ENCODE data around the gene WASF2.

WASF2 gene

DNA sequence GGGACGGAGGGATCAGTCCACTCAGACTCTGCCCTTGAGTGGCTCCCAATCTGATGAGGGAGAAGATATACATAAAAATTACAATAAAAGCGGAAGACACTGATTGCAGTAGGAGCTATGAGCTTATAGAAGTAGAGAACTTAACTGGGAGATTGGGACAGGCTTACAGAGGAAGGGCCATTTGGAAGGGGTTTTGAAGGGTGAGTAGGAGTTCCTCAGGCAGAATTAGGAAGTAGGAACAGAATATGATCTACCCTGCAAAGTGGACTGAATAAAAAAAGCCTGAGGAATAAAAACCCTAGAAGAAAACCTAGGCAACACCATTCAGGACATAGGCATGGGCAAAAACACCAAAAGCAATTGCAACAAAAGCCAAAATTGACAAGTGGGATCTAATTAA, 9.2 kb upstream of the WASF2 start:
- H3K9me3 ChIP-seq (ENCODE audit: control insufficient read depth, low read length), result no peaks in the 10 kb centered on the region
- no peaks in the 10 kb centered on the region for H3K36me3 ChIP-seq (ENCODE audit: control insufficient read depth, insufficient read depth, low read length)
- H3K4me1 ChIP-seq (ENCODE audit: control insufficient read depth, insufficient read depth, low read length, poor library complexity, severe bottlenecking), result no peaks in the 10 kb centered on the region
- no peak for DNase-seq
- H3K27me3 ChIP-seq (replicated peaks; ENCODE audit: control insufficient read depth, insufficient read depth, low read length, poor library complexity, severe bottlenecking), result no peaks in the 10 kb centered on the region
- no peak overlapping the region for H3K4me3 ChIP-seq (ENCODE audit: insufficient read depth, low read depth, low read length, poor library complexity, severe bottlenecking)
- no peak overlapping the region for H3K27ac ChIP-seq (ENCODE audit: insufficient read depth, low read length, poor library complexity, severe bottlenecking)

DNA sequence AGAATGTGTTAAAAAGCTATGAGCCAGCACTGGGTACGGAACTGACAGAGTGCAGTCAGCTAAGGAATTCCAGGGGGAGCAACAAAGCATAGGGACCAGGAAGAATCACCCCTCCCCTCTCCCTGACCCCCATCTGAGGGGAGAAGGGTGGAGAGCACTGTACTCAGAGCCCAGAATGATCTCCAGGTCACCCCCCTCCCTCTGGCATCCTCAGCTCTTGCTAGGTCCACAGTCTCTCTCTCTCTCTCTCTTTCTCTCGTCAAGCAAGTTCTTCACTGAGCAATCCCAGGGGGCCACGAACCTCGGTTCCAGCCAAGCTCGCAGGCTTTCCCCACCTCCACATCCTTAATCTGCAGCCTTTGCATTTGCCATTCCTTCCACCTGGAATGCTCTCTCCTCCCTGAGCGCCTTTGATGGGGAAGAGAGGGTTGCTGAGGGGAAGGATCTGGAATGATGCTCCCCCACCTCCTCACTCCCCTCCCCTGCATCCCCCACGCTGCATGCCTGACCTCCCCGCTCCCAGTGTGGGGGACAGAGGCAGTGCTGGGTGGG, 6.7 kb upstream of the WASF2 start:
- Histone ChIP-seq H3K9me3 (ENCODE audit: control insufficient read depth, low read length) (no peaks in the 10 kb centered on the region), H3K27me3 (replicated peaks; ENCODE audit: control insufficient read depth, insufficient read depth, low read length, poor library complexity, severe bottlenecking) (no peaks in the 10 kb centered on the region), H3K4me1 (ENCODE audit: control insufficient read depth, insufficient read depth, low read length, poor library complexity, severe bottlenecking) (no peaks in the 10 kb centered on the region), H3K4me3 (ENCODE audit: insufficient read depth, low read depth, low read length, poor library complexity, severe bottlenecking) (no peak overlapping the region), H3K27ac (ENCODE audit: insufficient read depth, low read length, poor library complexity, severe bottlenecking) (no peak overlapping the region), H3K36me3 (ENCODE audit: control insufficient read depth, insufficient read depth, low read length) (no peaks in the 10 kb centered on the region)
- DNase-seq, result no peak

DNA sequence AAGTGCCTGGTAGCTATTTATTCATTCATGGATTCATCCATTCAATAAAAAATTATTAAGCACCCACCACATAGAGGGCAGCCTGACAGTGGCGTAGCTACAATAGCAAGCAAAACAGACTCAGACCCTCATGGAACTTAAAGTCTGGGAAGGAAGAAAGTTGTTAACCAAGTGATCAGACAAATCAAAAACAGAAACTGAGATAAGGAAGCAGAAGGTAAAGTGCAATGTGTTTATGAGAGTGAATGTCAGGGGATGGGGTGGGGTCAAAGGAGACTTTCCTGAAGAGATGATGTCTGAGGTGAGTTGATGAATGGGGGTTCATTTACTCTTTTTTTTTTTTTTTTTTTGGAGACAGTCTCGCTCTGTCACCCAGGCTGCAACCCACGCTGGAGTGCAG, 2.8 kb upstream of the WASF2 start:
- Histone ChIP-seq H3K27me3 (replicated peaks; ENCODE audit: control insufficient read depth, insufficient read depth, low read length, poor library complexity, severe bottlenecking) (no peaks in the 10 kb centered on the region), H3K36me3 (ENCODE audit: control insufficient read depth, insufficient read depth, low read length) (no peaks in the 10 kb centered on the region), H3K9me3 (ENCODE audit: control insufficient read depth, low read length) (no peaks in the 10 kb centered on the region), H3K27ac (ENCODE audit: insufficient read depth, low read length, poor library complexity, severe bottlenecking) (no peak overlapping the region), H3K4me1 (ENCODE audit: control insufficient read depth, insufficient read depth, low read length, poor library complexity, severe bottlenecking) (peaks cover 15% of the 10 kb centered on the region), H3K4me3 (ENCODE audit: insufficient read depth, low read depth, low read length, poor library complexity, severe bottlenecking) (no peak overlapping the region)
- DNase-seq, result no peak

DNA sequence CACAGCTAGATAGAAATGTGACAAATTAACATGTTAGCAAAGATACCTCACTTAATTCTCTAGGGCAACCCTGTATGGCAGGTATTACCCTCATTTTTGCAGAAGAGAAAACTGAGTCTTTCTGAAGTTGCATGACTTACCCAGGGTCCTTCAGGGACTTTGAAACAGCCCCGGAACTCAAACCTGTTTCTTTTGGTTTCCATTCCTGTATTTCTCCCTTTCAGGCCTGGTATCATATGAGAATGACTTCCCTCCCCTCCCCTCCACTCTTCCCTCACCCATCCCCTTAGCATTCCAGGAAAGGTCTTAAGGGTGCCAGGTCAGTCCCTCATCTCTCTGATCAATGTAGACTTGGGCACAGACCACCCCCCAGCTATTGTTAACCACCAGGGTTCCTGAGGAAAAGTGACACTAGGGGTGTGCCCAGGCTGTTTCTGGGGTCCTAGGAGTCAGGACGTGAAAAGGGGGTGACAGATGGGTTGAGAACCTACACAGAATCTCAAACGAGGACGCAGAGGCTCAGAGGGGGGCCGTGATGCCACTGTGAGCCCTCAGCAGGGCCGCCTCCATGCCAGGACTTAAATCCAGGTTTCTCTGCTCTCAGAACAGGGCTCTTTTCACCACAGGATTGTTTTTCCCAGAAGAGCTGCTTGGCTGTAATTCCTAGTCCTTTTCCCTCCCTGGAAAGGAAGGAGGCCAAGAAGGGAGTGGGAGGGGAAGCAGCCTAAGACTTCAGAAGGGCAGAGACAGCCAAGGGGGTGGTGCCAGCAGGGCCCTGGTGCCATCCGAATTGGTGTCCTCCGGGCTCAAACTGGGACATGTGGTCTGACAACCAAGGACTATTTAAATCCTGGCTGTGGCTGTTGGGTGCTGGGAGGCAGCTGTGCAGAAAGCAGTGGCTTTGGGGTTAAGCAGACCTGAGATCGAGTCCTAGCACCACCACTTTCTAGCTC, 2.1 kb upstream of the WASF2 start:
- Histone ChIP-seq H3K27ac (ENCODE audit: insufficient read depth, low read length, poor library complexity, severe bottlenecking) (no peak overlapping the region), H3K36me3 (ENCODE audit: control insufficient read depth, insufficient read depth, low read length) (no peaks in the 10 kb centered on the region), H3K4me3 (ENCODE audit: insufficient read depth, low read depth, low read length, poor library complexity, severe bottlenecking) (no peak overlapping the region), H3K9me3 (ENCODE audit: control insufficient read depth, low read length) (no peaks in the 10 kb centered on the region), H3K4me1 (ENCODE audit: control insufficient read depth, insufficient read depth, low read length, poor library complexity, severe bottlenecking) (peaks cover 16% of the 10 kb centered on the region), H3K27me3 (replicated peaks; ENCODE audit: control insufficient read depth, insufficient read depth, low read length, poor library complexity, severe bottlenecking) (no peaks in the 10 kb centered on the region)
- no peak for DNase-seq

DNA sequence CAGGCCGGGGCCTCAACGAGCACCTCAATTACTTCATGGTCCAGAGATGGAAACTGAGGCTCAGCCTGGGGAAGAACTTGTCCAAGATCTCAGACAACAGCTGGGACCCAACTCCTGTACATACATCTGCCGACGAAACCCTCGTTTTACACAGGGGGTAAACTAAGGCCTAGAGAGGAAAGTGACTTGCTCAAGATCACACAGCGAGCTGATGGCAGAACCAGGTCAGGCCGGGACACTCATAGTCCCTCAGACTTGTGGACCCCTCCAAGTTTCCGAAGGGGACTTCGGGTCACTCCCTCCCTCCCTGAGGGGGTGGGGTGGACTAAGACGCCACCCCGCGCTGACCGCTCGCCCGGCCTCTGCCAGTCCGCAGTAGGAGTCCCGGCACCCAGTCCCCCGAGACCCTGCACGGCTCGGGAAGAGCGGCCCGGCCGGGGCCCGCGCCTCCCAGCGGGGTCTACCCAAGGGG, 430 bp downstream of the WASF2 start:
- peak overlapping the region; percentile 89 for H3K27ac ChIP-seq (ENCODE audit: insufficient read depth, low read length, poor library complexity, severe bottlenecking)
- H3K4me1 ChIP-seq (ENCODE audit: control insufficient read depth, insufficient read depth, low read length, poor library complexity, severe bottlenecking), result peaks cover 16% of the 10 kb centered on the region
- H3K27me3 ChIP-seq (replicated peaks; ENCODE audit: control insufficient read depth, insufficient read depth, low read length, poor library complexity, severe bottlenecking), result no peaks in the 10 kb centered on the region
- H3K9me3 ChIP-seq (ENCODE audit: control insufficient read depth, low read length), result no peaks in the 10 kb centered on the region
- H3K4me3 ChIP-seq (ENCODE audit: insufficient read depth, low read depth, low read length, poor library complexity, severe bottlenecking), result peak overlapping the region; percentile 96
- DNase-seq, result peak in 2 of 3 donors; percentile 2 to 25
- no peaks in the 10 kb centered on the region for H3K36me3 ChIP-seq (ENCODE audit: control insufficient read depth, insufficient read depth, low read length)

DNA sequence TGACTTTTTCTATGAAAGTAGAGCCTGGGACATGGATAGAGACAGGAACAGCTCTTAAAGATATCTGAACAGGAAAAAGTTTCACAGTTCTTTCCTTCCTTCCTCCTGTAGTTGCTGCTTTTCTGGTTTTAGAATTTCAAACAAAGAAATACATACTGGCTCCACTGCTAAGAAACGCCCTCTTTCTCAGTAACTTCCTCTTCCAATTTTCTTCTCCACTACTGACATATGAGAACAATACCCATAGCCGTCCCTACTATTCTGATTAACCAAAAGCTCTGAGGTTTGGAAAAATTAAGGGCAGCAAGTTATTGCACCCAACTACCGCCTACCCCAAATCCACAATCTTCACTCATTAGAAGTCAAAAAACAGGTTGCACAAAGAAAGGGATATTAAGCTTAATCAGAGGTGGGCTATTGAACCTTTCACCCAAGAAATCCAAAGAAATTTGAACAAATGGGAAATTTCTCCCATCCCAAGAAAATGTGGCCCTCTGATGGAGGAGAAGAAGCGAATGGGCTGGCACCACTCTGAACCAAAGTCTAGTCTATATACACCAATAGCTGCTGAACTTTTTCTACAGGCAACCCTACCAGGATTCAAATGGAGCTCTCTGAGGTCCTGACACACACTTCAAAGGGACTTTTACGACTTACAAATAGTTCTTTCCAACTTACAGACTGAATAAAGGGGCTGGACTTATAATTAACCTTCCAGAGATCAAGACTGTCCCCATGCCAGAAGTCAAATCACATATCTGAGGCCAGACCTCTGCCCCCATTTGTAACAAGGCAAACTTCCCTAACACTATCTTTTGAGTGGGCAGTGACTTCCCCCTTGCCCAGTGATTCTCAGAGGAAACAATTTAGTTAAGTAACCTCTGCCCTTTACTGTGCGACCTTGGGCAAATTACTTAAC, 1.7 kb downstream of the WASF2 start:
- Histone ChIP-seq H3K4me3 (ENCODE audit: insufficient read depth, low read depth, low read length, poor library complexity, severe bottlenecking) (peak overlapping the region; percentile 96), H3K9me3 (ENCODE audit: control insufficient read depth, low read length) (no peaks in the 10 kb centered on the region), H3K4me1 (ENCODE audit: control insufficient read depth, insufficient read depth, low read length, poor library complexity, severe bottlenecking) (peaks cover 16% of the 10 kb centered on the region), H3K36me3 (ENCODE audit: control insufficient read depth, insufficient read depth, low read length) (no peaks in the 10 kb centered on the region), H3K27me3 (replicated peaks; ENCODE audit: control insufficient read depth, insufficient read depth, low read length, poor library complexity, severe bottlenecking) (no peaks in the 10 kb centered on the region), H3K27ac (ENCODE audit: insufficient read depth, low read length, poor library complexity, severe bottlenecking) (peak overlapping the region; percentile 89)
- no peak for DNase-seq

DNA sequence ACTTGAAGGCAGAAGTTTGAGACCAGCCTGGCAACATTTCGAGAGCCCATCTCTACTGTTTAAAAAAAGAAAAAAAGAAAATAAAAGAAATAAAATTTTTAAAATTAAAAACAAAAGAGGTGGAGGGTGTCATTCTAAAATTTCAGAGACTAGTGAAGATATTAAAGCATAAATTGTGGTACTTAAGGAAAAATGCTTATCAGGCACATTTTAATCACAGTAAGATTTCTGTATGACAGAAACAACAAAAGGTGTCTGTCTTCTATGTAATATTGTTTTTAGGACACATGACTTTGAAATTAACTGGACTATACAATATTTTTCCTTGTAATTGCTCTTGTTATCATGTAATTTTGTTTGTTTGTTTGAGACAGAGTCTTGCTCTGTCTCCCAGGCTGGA, 4.6 kb downstream of the WASF2 start:
- no peak for DNase-seq

DNA sequence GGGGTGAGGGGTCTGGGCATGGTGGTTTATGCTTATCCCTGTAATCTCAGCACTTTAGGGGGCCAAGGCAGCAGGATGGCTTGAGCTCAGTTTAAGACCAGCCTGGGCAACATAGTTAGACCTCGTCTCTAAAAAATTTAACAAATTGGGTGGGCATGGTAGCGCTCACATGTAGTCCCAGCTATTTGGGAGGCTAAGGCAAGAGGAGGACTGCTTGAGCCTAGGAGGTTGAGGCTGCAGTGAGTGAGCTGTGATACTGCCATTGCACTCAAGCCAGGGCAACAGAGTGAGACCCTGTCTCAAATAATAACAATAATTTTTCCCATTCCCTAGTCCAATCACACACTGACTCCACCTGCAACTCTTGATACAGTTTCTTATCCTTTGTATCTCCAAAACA, 6.3 kb downstream of the WASF2 start:
- Histone ChIP-seq H3K27me3 (replicated peaks; ENCODE audit: control insufficient read depth, insufficient read depth, low read length, poor library complexity, severe bottlenecking) (no peaks in the 10 kb centered on the region), H3K4me1 (ENCODE audit: control insufficient read depth, insufficient read depth, low read length, poor library complexity, severe bottlenecking) (peaks cover 10% of the 10 kb centered on the region), H3K27ac (ENCODE audit: insufficient read depth, low read length, poor library complexity, severe bottlenecking) (no peak overlapping the region), H3K9me3 (ENCODE audit: control insufficient read depth, low read length) (no peaks in the 10 kb centered on the region), H3K4me3 (ENCODE audit: insufficient read depth, low read depth, low read length, poor library complexity, severe bottlenecking) (no peak overlapping the region), H3K36me3 (ENCODE audit: control insufficient read depth, insufficient read depth, low read length) (no peaks in the 10 kb centered on the region)
- no peak for DNase-seq

More for the DNA sequence above, 4.6 kb downstream of the WASF2 start:
- H3K4me1 ChIP-seq (ENCODE audit: control insufficient read depth, insufficient read depth, low read length, poor library complexity, severe bottlenecking), result peaks cover 12% of the 10 kb centered on the region
- no peaks in the 10 kb centered on the region for H3K36me3 ChIP-seq (ENCODE audit: control insufficient read depth, insufficient read depth, low read length)
- no peaks in the 10 kb centered on the region for H3K27me3 ChIP-seq (replicated peaks; ENCODE audit: control insufficient read depth, insufficient read depth, low read length, poor library complexity, severe bottlenecking)
- no peak overlapping the region for H3K27ac ChIP-seq (ENCODE audit: insufficient read depth, low read length, poor library complexity, severe bottlenecking)
- H3K9me3 ChIP-seq (ENCODE audit: control insufficient read depth, low read length), result no peaks in the 10 kb centered on the region
- H3K4me3 ChIP-seq (ENCODE audit: insufficient read depth, low read depth, low read length, poor library complexity, severe bottlenecking), result no peak overlapping the region

DNA sequence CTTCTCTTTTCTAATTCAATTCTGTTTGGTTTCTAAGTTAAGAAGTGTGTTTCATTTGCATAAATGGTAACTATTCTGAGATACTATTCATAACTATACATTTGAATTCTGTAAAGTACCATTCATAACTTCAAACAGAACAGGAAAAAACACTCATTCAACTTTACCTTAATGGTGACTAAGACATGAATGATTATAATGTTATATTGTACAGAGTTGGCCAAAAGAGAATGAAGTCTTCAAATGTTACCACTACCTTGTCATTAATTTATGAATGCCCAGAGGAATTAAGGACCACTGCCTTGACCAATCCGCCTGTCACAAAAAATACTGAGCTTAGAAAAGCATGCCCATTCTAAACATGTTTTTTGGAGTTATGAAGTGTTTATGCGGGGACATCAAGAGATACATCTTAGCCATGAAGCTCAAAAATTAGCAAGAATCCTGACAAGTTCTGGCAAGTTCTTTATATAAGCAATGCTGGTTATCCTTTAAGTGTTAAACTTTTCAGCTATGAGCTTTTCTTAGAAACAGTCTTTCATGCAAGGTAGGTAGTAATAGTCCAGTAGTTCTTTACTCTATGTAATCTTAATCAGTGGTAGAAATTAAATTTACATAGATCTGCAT, 7.9 kb downstream of the WASF2 start:
- H3K4me1 ChIP-seq (ENCODE audit: control insufficient read depth, insufficient read depth, low read length, poor library complexity, severe bottlenecking), result no peaks in the 10 kb centered on the region
- no peak for DNase-seq
- no peaks in the 10 kb centered on the region for H3K27me3 ChIP-seq (replicated peaks; ENCODE audit: control insufficient read depth, insufficient read depth, low read length, poor library complexity, severe bottlenecking)
- H3K36me3 ChIP-seq (ENCODE audit: control insufficient read depth, insufficient read depth, low read length), result peaks cover 1% of the 10 kb centered on the region
- H3K9me3 ChIP-seq (ENCODE audit: control insufficient read depth, low read length), result no peaks in the 10 kb centered on the region
- no peak overlapping the region for H3K4me3 ChIP-seq (ENCODE audit: insufficient read depth, low read depth, low read length, poor library complexity, severe bottlenecking)
- no peak overlapping the region for H3K27ac ChIP-seq (ENCODE audit: insufficient read depth, low read length, poor library complexity, severe bottlenecking)
